Omental fat pad (tissue), 4 donors: ENCODE results near the gene RPS8. TPM values are rescaled to one million over a fixed set of nuclear protein-coding genes. Genes with fewer than 3 reads are reported as not detected.

Source experiments
- ATAC-seq: fragments of 150-250 bp; one replicate; pipeline ENCODE4 v1.9.1; 2016; ENCODE audit warnings: mild to moderate bottlenecking, moderate library complexity; ENCODE audit not compliant: low FRiP score
- DNase-seq: peaks from one replicate; pipeline ENCODE4 v3.0.0-alpha.2; 2019; ENCODE audit warnings: low spot score
- total RNA-seq, 4 donors: library from RNA; depleted of rRNA; stranded (reverse); fragments of >200 nt; gene quantifications; one replicate each; pipeline ENCODE4 v1.1.0, GENCODE V29; 2016
- TF ChIP-seq, protein P1 (sequence below), 3 donors: fragments of 450-650 bp; IDR thresholded peaks; one replicate each; pipeline ENCODE4 v1.5.1; 2016 to 2017; ENCODE audit warnings: antibody characterized with exemption in 3 of 3, mild to moderate bottlenecking in 3 of 3, moderate library complexity in 2 of 3

Gene RPS8
- total RNA-seq, 4 donors from 2014 or later = 1,945 to 2,684 (median 2,276) TPM

DNA sequence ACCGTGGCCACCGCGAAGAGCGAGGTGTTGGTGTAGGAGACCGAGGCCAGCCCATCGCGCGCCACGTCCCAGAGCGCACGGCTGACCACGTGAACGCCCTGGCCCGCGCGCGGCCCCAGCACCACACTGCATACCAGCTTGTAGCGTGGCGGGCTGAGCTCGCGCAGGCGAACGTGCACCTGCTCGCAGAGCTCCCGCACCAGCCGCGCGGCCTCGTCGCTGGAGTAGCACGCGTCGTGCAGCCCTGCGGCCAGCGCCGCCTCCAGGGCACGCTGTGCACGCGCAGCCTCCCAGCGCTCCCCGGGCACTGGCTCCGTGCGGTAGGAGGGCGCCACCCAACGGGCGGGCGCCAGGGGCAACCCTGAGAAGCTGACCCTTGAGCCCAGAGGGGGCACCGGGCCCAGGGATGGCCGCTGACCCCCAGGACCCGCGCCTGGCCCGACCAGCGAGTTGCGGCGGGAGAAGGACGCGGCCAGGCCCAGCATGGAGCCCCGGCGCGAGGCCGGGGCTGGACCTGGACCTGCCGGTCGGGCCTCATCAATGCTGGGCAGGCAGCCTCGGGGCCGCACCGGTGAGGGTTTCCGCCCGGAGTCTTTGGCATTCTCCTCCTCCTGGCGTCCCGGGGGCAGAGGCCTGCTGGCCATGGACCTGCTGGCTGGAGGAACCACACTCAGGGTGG, 30.8 kb downstream of the RPS8 start:
- TF ChIP-seq, protein P1, sequence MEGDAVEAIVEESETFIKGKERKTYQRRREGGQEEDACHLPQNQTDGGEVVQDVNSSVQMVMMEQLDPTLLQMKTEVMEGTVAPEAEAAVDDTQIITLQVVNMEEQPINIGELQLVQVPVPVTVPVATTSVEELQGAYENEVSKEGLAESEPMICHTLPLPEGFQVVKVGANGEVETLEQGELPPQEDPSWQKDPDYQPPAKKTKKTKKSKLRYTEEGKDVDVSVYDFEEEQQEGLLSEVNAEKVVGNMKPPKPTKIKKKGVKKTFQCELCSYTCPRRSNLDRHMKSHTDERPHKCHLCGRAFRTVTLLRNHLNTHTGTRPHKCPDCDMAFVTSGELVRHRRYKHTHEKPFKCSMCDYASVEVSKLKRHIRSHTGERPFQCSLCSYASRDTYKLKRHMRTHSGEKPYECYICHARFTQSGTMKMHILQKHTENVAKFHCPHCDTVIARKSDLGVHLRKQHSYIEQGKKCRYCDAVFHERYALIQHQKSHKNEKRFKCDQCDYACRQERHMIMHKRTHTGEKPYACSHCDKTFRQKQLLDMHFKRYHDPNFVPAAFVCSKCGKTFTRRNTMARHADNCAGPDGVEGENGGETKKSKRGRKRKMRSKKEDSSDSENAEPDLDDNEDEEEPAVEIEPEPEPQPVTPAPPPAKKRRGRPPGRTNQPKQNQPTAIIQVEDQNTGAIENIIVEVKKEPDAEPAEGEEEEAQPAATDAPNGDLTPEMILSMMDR (IDR thresholded peaks at IDR 0.05) = no peak
- DNase-seq = no peak
- ATAC-seq = no peak

DNA sequence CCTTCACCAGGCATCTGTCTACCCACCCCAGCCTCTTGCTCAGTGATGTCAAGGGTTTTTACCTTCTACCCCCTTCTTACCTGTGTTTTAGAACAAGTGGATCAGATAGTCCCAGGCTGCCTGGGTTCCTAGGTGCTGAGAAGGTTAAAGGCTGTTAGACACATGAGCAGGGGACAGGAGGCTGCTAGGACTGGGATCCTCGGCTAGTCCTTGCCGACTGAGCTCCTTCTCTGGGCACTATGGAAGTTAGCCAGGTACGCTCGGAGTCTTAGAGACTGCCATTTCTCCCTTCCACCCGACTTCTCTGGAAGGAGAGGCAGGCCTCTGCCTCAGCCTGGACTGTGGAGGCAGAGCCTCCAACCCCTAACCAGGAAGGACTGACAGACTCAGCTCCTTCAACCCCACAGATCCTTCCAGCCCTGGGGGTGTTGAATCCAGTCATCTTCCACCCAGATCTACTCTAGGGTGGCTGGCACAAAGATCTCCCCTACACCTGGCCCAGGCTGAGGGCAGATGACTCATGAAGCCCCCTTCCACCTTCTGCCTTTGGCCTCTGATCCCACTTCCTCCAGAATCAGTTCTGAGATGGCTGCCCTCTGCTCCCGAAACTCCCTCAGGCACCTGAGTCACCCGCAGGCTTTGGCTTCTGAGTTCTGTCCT, 31.5 kb downstream of the RPS8 start, which contains the start of gene DYNLT4:
Gene DYNLT4, minus strand, starts transcription at position 648 of the 660 bp plus-strand sequence. CDS start 683 bp downstream, outside the sequence.
- DNase-seq (no peak), ATAC-seq (no peak)
- TF ChIP-seq, protein P1 (IDR thresholded peaks at IDR 0.05) = no peak

DNA sequence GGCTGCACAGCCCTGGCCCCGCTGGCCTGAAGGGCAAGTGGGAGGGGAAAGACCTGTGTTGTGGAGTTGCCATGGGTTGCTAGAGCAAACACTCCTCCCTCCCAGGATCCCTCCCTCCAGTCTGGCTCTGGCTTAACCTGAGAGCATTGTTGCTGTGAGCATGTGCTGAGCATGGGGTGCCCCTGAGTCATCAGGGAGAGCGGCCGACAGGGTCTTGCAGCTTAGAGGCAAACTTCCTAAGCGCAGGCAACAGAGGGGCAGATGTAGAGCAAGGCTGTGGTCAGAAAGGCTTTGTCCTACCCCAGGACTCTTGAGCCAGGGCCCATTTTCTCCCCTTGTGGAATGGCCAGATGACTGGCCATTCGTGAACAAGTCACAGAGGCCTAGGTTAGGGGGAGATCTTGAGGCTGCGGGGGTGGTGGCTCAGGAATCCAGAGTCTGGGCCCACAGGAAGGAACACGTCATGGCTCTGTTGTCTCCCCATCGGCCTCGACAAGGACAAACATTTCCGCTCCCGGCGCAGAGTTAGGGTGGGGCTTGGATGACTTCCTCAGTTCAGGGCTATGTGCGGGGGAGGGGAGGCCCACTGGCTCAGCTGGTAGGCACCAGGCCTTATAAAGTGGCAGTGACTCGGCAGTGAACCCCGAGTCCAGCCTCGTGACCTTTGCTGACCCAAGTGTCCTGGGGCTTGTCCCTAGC, 32.2 kb downstream of the RPS8 start:
- DNase-seq (peak; percentile 86), ATAC-seq (peak; percentile 82)
- TF ChIP-seq, protein P1 (IDR thresholded peaks at IDR 0.05) = no peak

DNA sequence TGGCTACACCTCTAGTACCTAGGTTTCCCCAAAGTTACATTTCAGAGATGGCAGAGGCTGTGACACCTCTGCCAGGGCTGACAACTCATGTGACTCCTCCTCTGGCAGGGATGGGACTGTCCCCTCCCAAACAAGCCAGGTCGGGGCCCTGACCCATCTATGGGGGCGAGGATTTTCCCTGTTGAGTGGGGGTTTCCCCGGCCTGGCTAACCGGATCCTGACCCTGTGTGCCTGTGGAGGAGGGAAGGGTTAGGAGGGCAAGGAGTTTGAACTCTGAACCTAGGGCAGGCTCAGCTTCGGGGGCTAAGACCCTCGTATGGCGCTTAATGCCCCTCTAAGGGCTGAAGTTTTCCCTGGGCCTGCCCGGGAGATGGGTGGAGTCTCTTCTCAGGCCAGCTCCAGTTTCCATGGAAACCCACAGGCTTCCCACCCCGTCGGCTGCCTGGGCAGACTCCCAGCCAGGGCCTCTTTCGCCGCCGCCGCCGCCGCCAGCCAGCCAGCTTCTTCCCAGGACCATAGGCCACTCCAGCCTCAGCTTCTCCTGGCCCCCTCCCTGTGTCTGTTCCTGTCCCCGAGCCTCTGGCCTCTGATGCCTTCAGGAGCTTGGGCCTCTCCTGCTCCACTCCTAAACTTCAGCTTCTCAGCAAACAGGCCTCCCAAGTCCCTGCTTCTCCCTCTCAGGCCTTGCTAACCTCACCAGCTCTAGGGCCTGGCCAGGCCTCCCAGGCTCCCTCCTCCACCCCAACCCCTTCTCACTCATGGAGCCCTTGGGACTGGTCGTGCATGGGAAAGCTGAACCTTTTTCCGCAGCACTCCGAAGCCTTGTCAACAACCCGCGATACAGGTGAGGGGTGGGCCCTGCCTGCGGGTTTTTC, 33.0 kb downstream of the RPS8 start, which contains the start of gene BTBD19:
Gene BTBD19, plus strand, starts transcription at position 461 of the 875 bp plus-strand sequence. Its CDS starts 298 bp downstream, at position 759.
- ATAC-seq = peak; percentile 10
- DNase-seq = no peak
- TF ChIP-seq, protein P1 (IDR thresholded peaks at IDR 0.05) = no peak

DNA sequence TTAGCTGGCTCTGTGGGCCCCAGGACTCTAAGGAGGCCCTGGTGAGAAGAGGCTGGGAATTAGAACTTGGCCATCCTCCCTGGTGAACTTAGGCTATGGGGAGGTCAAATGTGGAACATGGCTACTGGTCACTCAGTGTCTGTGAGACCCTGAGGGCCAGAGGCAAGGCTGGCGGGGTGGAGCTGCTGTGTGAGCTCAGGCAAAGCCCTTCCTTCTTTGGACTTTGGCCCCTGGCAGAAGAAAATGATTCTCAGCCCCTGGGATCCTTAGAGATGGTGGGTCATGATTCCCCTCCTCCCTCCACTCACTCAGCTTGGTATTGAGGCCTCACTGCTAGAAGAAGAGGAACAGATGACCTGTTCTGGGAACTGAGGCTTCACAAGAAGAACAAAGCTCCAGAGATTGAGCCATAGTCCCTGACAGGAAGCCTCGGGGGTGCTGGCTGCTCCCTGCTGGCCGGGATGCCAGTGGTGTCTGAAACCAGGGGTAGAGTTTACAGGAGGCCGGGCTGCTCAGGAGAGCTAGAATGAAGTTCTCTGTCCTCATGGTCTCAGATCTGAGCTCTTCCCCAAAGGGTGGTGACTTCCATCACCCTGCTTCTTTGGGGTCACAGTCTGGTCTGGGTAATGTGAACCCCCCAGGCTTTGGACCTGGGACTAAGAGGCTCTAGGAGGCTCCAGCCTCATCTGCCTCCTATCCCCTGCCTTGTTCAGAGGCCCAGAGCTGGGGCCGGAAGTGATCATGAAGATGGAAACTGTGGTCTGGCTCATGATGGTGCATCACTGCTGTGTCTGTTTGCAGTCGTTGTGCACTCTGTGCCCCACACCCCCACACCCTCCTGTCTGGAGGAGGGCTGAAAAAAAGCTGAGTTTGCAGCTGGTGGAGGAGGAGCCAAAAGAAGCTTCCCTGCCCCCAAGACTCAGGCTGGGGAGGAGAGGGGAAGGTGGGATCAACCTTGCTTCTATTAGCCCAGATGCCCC, 33.9 kb downstream of the RPS8 start:
- no peak for DNase-seq
- ATAC-seq = no peak
- TF ChIP-seq, protein P1 (IDR thresholded peaks at IDR 0.05) = no peak
